K562 (cell line): Measurements from ENCODE around the gene ATG13. TPM values are rescaled to one million over a fixed set of nuclear protein-coding genes. Genes with fewer than 3 reads are reported as not detected.

Source experiments
- ATAC-seq: fragments of 200-7000 bp; cut with Tn5 transposase; 3 replicates; pipeline ENCODE4 v1.9.1; 2020; ENCODE audit warnings: moderate library complexity
- BruUV-seq: library from RNA; stranded (reverse); fragments of 400-500 nt; replicated peaks from 2 replicates; lab custom pipeline; 2021; lab: Mats Ljungman, UMichigan
- CTCF ChIA-PET: fragments of 300-600 bp; formaldehyde crosslinking; extraction: SDS; loops from one replicate; lab custom pipeline; 2021; ENCODE audit warnings: low intra/inter-chr PET ratio; lab: Yijun Ruan, JAX
- POLR2A ChIA-PET: fragments of 300-600, 350-650 bp; sonication (Branson Sonifier 250); formaldehyde crosslinking; extraction: SDS; loops from one replicate; lab custom pipeline; 2021; ENCODE audit warnings: antibody characterized with exemption, inconsistent platforms; lab: Yijun Ruan, JAX
- DNase-seq, 4 experiments: peaks; one replicate each; pipeline versions ENCODE4 v3.0.0 to v3.0.0-alpha.2; 2011 to 2018; ENCODE audit warnings: low spot score in 3 of 4, mixed read lengths in 3 of 4; ENCODE audit errors: extremely low read depth in 1 of 4
- FAIRE-seq: peaks from 2 replicates; lab custom pipeline; 2011; peaks lifted over from hg19 to GRCh38; lab: Jason Lieb, UNC
- H2AFZ ChIP-seq: 2 replicates; pipeline ENCODE4 v1.6.0; 2011; ENCODE audit warnings: low read depth, low read length, control low read depth, inconsistent platforms
- H3K27ac ChIP-seq: fragments of 200-600 bp; 3 replicates; pipeline ENCODE4 v1.8.0; 2011; ENCODE audit warnings: low read depth, mild to moderate bottlenecking, control low read depth, inconsistent platforms, low read length, moderate library complexity, mixed read lengths; ENCODE audit errors: extremely low read depth
- H3K27me3 ChIP-seq, 2 experiments: fragments of 300-600 bp in 1 of 2; 2 replicates in 1 of 2; 3 replicates in 1 of 2; pipeline versions ENCODE4 v1.6.0 to v1.8.0; 2011; ENCODE audit warnings: inconsistent platforms in 2 of 2, low read length in 2 of 2, mild to moderate bottlenecking in 1 of 2, mixed read lengths in 1 of 2, moderate library complexity in 1 of 2; ENCODE audit not compliant: control insufficient read depth in 2 of 2, insufficient read depth in 2 of 2
- H3K36me3 ChIP-seq: fragments of 300-600 bp; 3 replicates; pipeline ENCODE4 v1.8.0; 2011; ENCODE audit warnings: mild to moderate bottlenecking, low read length, inconsistent platforms; ENCODE audit not compliant: control insufficient read depth, insufficient read depth
- H3K4me1 ChIP-seq, 2 experiments: fragments of 200-600 bp in 1 of 2; replicated peaks in 1 of 2; 2 replicates in 1 of 2; 3 replicates in 1 of 2; pipeline versions ENCODE4 v1.5.1 to v1.8.0; 2011; ENCODE audit warnings: inconsistent platforms in 2 of 2, low read length in 2 of 2, mild to moderate bottlenecking in 1 of 2, mixed read lengths in 1 of 2, moderate library complexity in 1 of 2; ENCODE audit not compliant: control insufficient read depth in 2 of 2, insufficient read depth in 2 of 2
- H3K4me2 ChIP-seq: 2 replicates; pipeline ENCODE4 v1.6.1; 2011; ENCODE audit warnings: low read length, control low read depth, inconsistent platforms, mixed read lengths; ENCODE audit not compliant: insufficient read depth
- H3K4me3 ChIP-seq: fragments of 200-600 bp; sonication (generic), shearing (Covaris generic); 2 replicates; pipeline ENCODE4 v1.5.1; 2016; ENCODE audit warnings: control low read depth, inconsistent platforms
- H3K79me2 ChIP-seq: fragments of 200-600 bp; 3 replicates; pipeline ENCODE4 v1.8.0; 2011; ENCODE audit warnings: low read length, inconsistent platforms; ENCODE audit not compliant: control insufficient read depth, insufficient read depth
- H3K9ac ChIP-seq, 2 experiments: 2 replicates each; pipeline versions ENCODE4 v1.6.0 to v1.6.1; 2011; ENCODE audit warnings: low read depth in 2 of 2, low read length in 2 of 2, control low read depth in 1 of 2, inconsistent platforms in 1 of 2, mild to moderate bottlenecking in 1 of 2, mixed read lengths in 1 of 2; ENCODE audit not compliant: insufficient read depth in 1 of 2
- H3K9me1 ChIP-seq: one replicate; pipeline ENCODE4 v1.6.0; 2011; ENCODE audit warnings: inconsistent platforms, mild to moderate bottlenecking, low read length, moderate library complexity; ENCODE audit not compliant: control insufficient read depth, insufficient read depth
- H3K9me3 ChIP-seq: replicated peaks from 2 replicates; pipeline ENCODE4 v1.5.1; 2011; ENCODE audit warnings: low read depth, low read length, inconsistent platforms; ENCODE audit not compliant: control insufficient read depth, insufficient read depth
- H4K20me1 ChIP-seq: replicated peaks from 2 replicates; pipeline ENCODE4 v1.6.1; 2011; ENCODE audit warnings: low read length, inconsistent platforms, mixed read lengths; ENCODE audit not compliant: control insufficient read depth, insufficient read depth
- CEBPG ChIP-seq, 3 experiments: fragments of 200-800 bp in 1 of 3; sonication (Bioruptor generic) in 1 of 3; sonication (generic) in 1 of 3; formaldehyde crosslinking in 1 of 3; IDR thresholded peaks in 2 of 3; conservative IDR thresholded peaks in 1 of 3; 2 replicates each; pipeline versions ENCODE4 v1.6.1 to v1.8.0; 2016 to 2022; ENCODE audit warnings: missing compliant biosample characterization in 2 of 3, missing genetic modification characterization in 2 of 3, mild to moderate bottlenecking in 1 of 3, missing genetic modification reagents in 1 of 3
- GABPA ChIP-seq: fragments of 200-800 bp; sonication (Bioruptor generic); conservative IDR thresholded peaks from 2 replicates; pipeline ENCODE4 v1.6.1; 2016; ENCODE audit warnings: low read depth, missing genetic modification characterization, missing compliant biosample characterization
- MBD1 ChIP-seq: fragments of 250-450 bp; sonication (Bioruptor Pico); IDR thresholded peaks from 2 replicates; pipeline ENCODE4 v1.8.0; 2022; ENCODE audit warnings: inconsistent platforms
- RBM17 ChIP-seq: fragments of 200-400 bp; formaldehyde crosslinking; IDR thresholded peaks from 2 replicates; pipeline ENCODE4 v1.6.1; 2017; ENCODE audit warnings: low read depth, mild to moderate bottlenecking, low read length, borderline replicate concordance
- SOX6 ChIP-seq: fragments of 450-650 bp; IDR thresholded peaks from 2 replicates; pipeline ENCODE4 v1.6.1; 2014; ENCODE audit warnings: mild to moderate bottlenecking
- TRIM24 ChIP-seq, 2 experiments: fragments of 450-650 bp; IDR thresholded peaks; 2 replicates each; pipeline ENCODE4 v1.6.1; 2016
- ZMIZ1 ChIP-seq, 2 experiments: fragments of 150-350 bp in 1 of 2; IDR thresholded peaks; 2 replicates each; pipeline ENCODE4 v1.6.1; 2012 to 2016; ENCODE audit warnings: low read depth in 2 of 2, low read length in 2 of 2, mild to moderate bottlenecking in 1 of 2, moderate library complexity in 1 of 2
- ZNF740 ChIP-seq, 3 experiments: fragments of 200-800 bp in 1 of 3; sonication (Bioruptor generic) in 1 of 3; sonication (generic) in 1 of 3; formaldehyde crosslinking in 1 of 3; IDR thresholded peaks; 2 replicates each; pipeline versions ENCODE4 v1.6.1 to v1.8.0; 2016 to 2022; ENCODE audit warnings: mild to moderate bottlenecking in 2 of 3, missing compliant biosample characterization in 2 of 3, missing genetic modification characterization in 2 of 3, missing genetic modification reagents in 1 of 3
- ZZZ3 ChIP-seq: fragments of 450-650 bp; IDR thresholded peaks from 2 replicates; pipeline ENCODE4 v1.6.1; 2016; ENCODE audit warnings: antibody characterized with exemption, mild to moderate bottlenecking, moderate library complexity
- WGBS: fragments of 100-300 bp; shearing (Covaris generic); methylation state at CpG from one replicate; pipeline ENCODE4 v1.1.6; 2016; ENCODE audit warnings: low coverage, mixed read lengths; ENCODE audit not compliant: insufficient coverage; ENCODE audit errors: missing lambda C conversion rate; 5-methylcytosine and 5-hydroxymethylcytosine counted together
- in situ Hi-C: fragments of 300-500 bp; cut with MboI; formaldehyde crosslinking; loops from 4 replicates; pipeline ENCODE4 v1.15.0; 2018; ENCODE audit warnings: inconsistent platforms, mixed read lengths
- intact Hi-C: fragments of 100-400 bp; cut with micrococcal nuclease; formaldehyde crosslinking; loops from 2 replicates; pipeline ENCODE4 v1.14.2; 2022
- polyA plus RNA-seq, 8 experiments: library from polyadenylated mRNA; depleted of rRNA in 4 of 8; stranded (reverse) in 5 of 8; unstranded in 3 of 8; fragments of >200 nt; fragmentation: Nextera tagmentation in 2 of 8; fragmentation: Illumina TruSeq in 1 of 8; extraction: Ambion mirVana in 2 of 8; extraction: Trizol in 1 of 8; gene quantifications; 2 replicates each; pipeline versions ENCODE4 v1.2.1 to v1.2.3, GENCODE V29; 2011 to 2014; ENCODE audit warnings: inconsistent platforms in 1 of 8, missing spikeins in 1 of 8
- total RNA-seq, 7 experiments: library from RNA; depleted of rRNA in 6 of 7; stranded (reverse); fragments of >200 nt in 6 of 7; fragmentation: Illumina TruSeq in 2 of 7; extraction: Trizol in 2 of 7; gene quantifications; 2 replicates each; pipeline versions ENCODE4 v1.2.1 to v1.2.3, GENCODE V29; 2011 to 2021; ENCODE audit warnings: low replicate concordance in 1 of 7

The ATG13 gene
- total and polyA plus RNA-seq, 9 of the 15 experiments (the other 6 are each of a cell fraction or from before 2014, with no cell fraction given) = 13.1 to 61.5 (median 36.5) TPM

DNA sequence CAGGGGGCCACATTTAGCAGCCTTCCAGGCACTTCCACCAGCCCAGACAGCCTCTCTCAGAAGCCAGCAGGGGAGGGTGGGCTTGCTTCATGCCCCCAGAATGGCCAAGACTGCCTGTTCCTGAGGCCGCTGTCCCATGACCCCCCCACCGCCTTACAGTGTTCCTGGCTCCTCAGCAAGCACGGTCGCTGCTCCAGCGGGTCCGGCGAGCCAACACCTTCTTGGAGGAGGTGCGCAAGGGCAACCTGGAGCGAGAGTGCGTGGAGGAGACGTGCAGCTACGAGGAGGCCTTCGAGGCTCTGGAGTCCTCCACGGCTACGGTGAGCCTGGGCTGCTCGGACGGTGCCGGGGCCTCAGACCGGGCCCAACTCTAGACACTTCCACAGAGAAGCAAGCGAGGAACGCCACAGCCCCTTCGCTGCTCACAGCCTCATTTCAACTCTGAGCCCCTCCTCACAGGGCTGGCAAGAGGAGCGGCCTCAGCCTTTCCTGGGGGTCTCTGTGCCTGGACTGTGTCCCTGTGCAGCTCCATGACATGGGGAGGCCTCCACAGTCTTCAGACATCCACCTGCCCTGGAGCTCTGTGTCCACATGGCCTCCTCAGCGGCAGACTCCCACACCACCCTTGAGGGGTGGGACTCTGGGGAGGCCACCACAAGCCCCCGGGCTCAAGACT, 102.3 kb downstream of the ATG13 start:
- WGBS = 68% methylated on average over 25 of the region's 25 CpGs

More for the DNA sequence above, 102.3 kb downstream of the ATG13 start:
- H3K9me1 ChIP-seq = no peaks in the 10 kb centered on the region
- no peak for DNase-seq
- peaks cover 4% of the 10 kb centered on the region; the same call in 1 of the 2 replicates for H3K9me3 ChIP-seq
- in situ Hi-C loops = no loop called here
- peak overlapping the region in 1 of 2 experiments; percentile 65; a peak in 2 of 4 replicates for H3K9ac ChIP-seq
- peak; percentile 39 for ATAC-seq
- H3K27me3 ChIP-seq = peaks cover 0 to 3% of the 10 kb centered on the region in 2 experiments; a peak in 1 of 5 replicates
- no peak for FAIRE-seq
- no peak overlapping the region for H3K27ac ChIP-seq
- H3K4me1 ChIP-seq = peaks cover 4 to 17% of the 10 kb centered on the region in 2 experiments; a peak in 4 of 5 replicates
- no peak for TF ChIP-seq GABPA (tag)
- TF ChIP-seq MBD1 = no peak
- no peak for TF ChIP-seq ZZZ3
- TF ChIP-seq ZMIZ1 (IDR thresholded peaks at IDR 0.05; ENCODE audit: low read depth in 2 of 2, low read length in 2 of 2) = no peak
- TF ChIP-seq SOX6 = no peak
- TF ChIP-seq TRIM24 (IDR thresholded peaks at IDR 0.05) = no peak
- 0 out of 2 replicates have a peak, but pooled peaks have one; percentile 8 for TF ChIP-seq CEBPG (CRISPR knock-in tag; IDR thresholded peaks at IDR 0.05)
- no peak for TF ChIP-seq CEBPG (tag; conservative IDR thresholded peaks at IDR 0.05 in 1 of 2, IDR thresholded peaks at IDR 0.05 in 1 of 2)
- no peak for TF ChIP-seq RBM17
- peak; percentile 50; the same call in 1 of the 2 replicates for TF ChIP-seq ZNF740 (CRISPR knock-in tag; IDR thresholded peaks at IDR 0.05)
- TF ChIP-seq ZNF740 (tag; IDR thresholded peaks at IDR 0.05) = no peak
- TF ChIP-seq, all 486 proteins: peak for 2
- Histone ChIP-seq H3K4me3 (no peak overlapping the region), H3K36me3 (no peaks in the 10 kb centered on the region), H3K79me2 (no peaks in the 10 kb centered on the region), H2AFZ (peak overlapping the region; percentile 55; the same call in 1 of the 2 replicates), H3K4me2 (no peak overlapping the region), H4K20me1 (no peaks in the 10 kb centered on the region)
- intact Hi-C loops = no loop called here
- CTCF ChIA-PET = no interaction called here
- POLR2A ChIA-PET = interaction anchor here (0.6 to 1.3 kb wide), 3 partner anchors 8 to 69 kb away, joined by 3 to 7 read pairs (median 3); partner anchors contain the start of genes ARHGAP1 and ZNF408
- no TSS peak for BruUV-seq
